T-cell (primary cell): Measurements from ENCODE around the gene MRTFB. TPM values are rescaled to one million over a fixed set of nuclear protein-coding genes. Genes with fewer than 3 reads are reported as not detected.

ENCODE experiments used
- ATAC-seq, 4 experiments: fragments of 200-7000 bp in 3 of 4; fragments of 150-1000 bp in 1 of 4; cut with Tn5 transposase; replicated peaks in 1 of 4; 1 replicate in 3 of 4; 2 replicates in 1 of 4; pipeline ENCODE4 v1.10.0; 2021; ENCODE audit warnings: moderate library complexity in 3 of 4, mild to moderate bottlenecking in 2 of 4, moderate number of reproducible peaks in 1 of 4
- CTCF ChIA-PET, 2 donors: fragments of 300-600 bp; sonication (Branson Sonifier 250); formaldehyde crosslinking; loops; one replicate each; lab custom pipeline; 2022; ENCODE audit warnings: antibody characterized with exemption in 2 of 2; lab: Charles Lee
- POLR2A ChIA-PET, 2 donors: fragments of 300-600 bp; sonication (Branson Sonifier 250); formaldehyde crosslinking; loops; one replicate each; lab custom pipeline; 2022; ENCODE audit warnings: antibody characterized with exemption in 2 of 2; lab: Charles Lee
- DNase-seq, 35 experiments: peaks; one replicate each; pipeline versions ENCODE4 v3.0.0 to v3.0.0-alpha.2; 2013 to 2023
- H3K27ac ChIP-seq: one replicate; pipeline ENCODE4 v1.5.1; 2013; ENCODE audit warnings: low read length
- H3K27me3 ChIP-seq, 2 experiments: replicated peaks in 1 of 2; 1 replicate in 1 of 2; 2 replicates in 1 of 2; pipeline versions ENCODE4 v1.6.1 to v1.7.0; 2013; ENCODE audit warnings: low read length in 1 of 2, mixed read lengths in 1 of 2; ENCODE audit not compliant: control insufficient read depth in 2 of 2, insufficient read depth in 2 of 2; ENCODE audit errors: extremely low read depth in 1 of 2
- H3K36me3 ChIP-seq, 2 donors: 1 replicate in 1 of 2; 2 replicates in 1 of 2; pipeline versions ENCODE4 v1.6.1 to v1.7.0; 2013; ENCODE audit warnings: low read length in 1 of 2; ENCODE audit not compliant: control insufficient read depth in 2 of 2, insufficient read depth in 1 of 2; ENCODE audit errors: extremely low read depth in 1 of 2
- H3K4me1 ChIP-seq, 2 experiments: 1 replicate in 1 of 2; 2 replicates in 1 of 2; pipeline versions ENCODE4 v1.6.1 to v1.7.0; 2013; ENCODE audit warnings: low read length in 2 of 2, mixed read lengths in 1 of 2; ENCODE audit not compliant: insufficient read depth in 2 of 2, control insufficient read depth in 1 of 2; ENCODE audit errors: extremely low read depth in 1 of 2
- H3K4me3 ChIP-seq, 2 donors: 1 replicate in 1 of 2; 2 replicates in 1 of 2; pipeline versions ENCODE4 v1.5.1 to v1.7.0; 2013; ENCODE audit warnings: mild to moderate bottlenecking in 2 of 2, low read length in 1 of 2, moderate library complexity in 1 of 2; ENCODE audit not compliant: control insufficient read depth in 1 of 2; ENCODE audit errors: extremely low read depth in 1 of 2
- H3K9me3 ChIP-seq: 2 replicates; pipeline ENCODE4 v1.7.0; 2013
- H3K27ac Mint-ChIP-seq, 2 donors: one replicate each; pipeline ENCODE4 v1.8.0; 2020 to 2021; ENCODE audit warnings: mild to moderate bottlenecking in 2 of 2, mixed read lengths in 2 of 2
- H3K27me3 Mint-ChIP-seq, 2 donors: one replicate each; pipeline ENCODE4 v1.8.0; 2021 to 2022; ENCODE audit warnings: mixed read lengths in 2 of 2
- H3K36me3 Mint-ChIP-seq: one replicate; pipeline ENCODE4 v1.8.0; 2021; ENCODE audit warnings: mixed read lengths
- H3K4me1 Mint-ChIP-seq, 3 donors: one replicate each; pipeline ENCODE4 v1.8.0; 2020 to 2022; ENCODE audit warnings: mixed read lengths in 3 of 3, mild to moderate bottlenecking in 1 of 3
- H3K4me3 Mint-ChIP-seq, 3 donors: one replicate each; pipeline ENCODE4 v1.8.0; 2020 to 2022; ENCODE audit warnings: mild to moderate bottlenecking in 3 of 3, mixed read lengths in 3 of 3, moderate library complexity in 3 of 3
- H3K9me3 Mint-ChIP-seq, 3 donors: one replicate each; pipeline ENCODE4 v1.8.0; 2020 to 2022; ENCODE audit warnings: mixed read lengths in 3 of 3
- WGBS: methylation state at CpG from one replicate; pipeline ENCODE4 v1.1.5; 2013; ENCODE audit warnings: missing lambda C conversion rate; ENCODE audit not compliant: insufficient coverage; 5-methylcytosine and 5-hydroxymethylcytosine counted together
- total RNA-seq, 35 experiments: library from RNA in 6 of 35; stranded (reverse) in 6 of 35; fragments of 120-200 nt in 1 of 35; gene quantifications; one replicate each; pipeline versions ENCODE4 v1.2.1 to v1.2.4 and lab custom pipeline; 2013 to 2026

MRTFB gene
- total RNA-seq, 5 donors from 2014 or later (not counting 1 experiment from before 2014, with no cell fraction given) = 18.2 to 37.0 (median 21.0) TPM

DNA sequence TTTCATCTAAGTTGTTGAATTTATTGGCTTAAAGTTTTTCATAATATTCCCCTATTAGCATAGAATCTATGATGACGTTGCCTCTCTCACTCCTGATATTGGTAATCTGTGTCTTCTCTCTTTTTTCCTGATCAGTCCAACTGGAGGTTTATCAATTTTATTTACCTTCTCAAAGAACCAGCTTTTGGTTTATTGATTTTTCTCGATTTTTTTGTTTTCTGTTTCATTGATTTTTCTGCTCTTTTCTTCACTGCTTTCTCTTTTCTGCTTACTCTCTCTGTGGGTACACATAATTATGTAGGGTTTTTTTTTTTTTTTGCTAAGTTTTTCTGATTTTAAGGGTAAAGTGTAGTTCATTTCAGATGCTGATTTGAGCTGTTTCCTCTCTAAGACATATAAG, 29.7 kb downstream of the MRTFB start:
- H3K9me3 ChIP-seq = no peaks in the 10 kb centered on the region
- no peaks in the 10 kb centered on the region for H3K27me3 ChIP-seq
- no peak overlapping the region for H3K27ac ChIP-seq
- no peaks in the 10 kb centered on the region for H3K4me1 ChIP-seq
- peaks cover 46 to 67% (median 58%) of the 10 kb centered on the region in 3 donors for H3K4me1 Mint-ChIP-seq
- ChIA-PET CTCF (no interaction called here), POLR2A (no interaction called here)
- no peak overlapping the region for H3K27ac Mint-ChIP-seq
- no peaks in the 10 kb centered on the region for H3K27me3 Mint-ChIP-seq
- no CpG with 5 or more reads among the region's 2 CpGs for WGBS
- no peaks in the 10 kb centered on the region for H3K36me3 ChIP-seq
- ATAC-seq (no peak), DNase-seq (no peak)
- H3K9me3 Mint-ChIP-seq = no peaks in the 10 kb centered on the region
- no peak overlapping the region for H3K4me3 Mint-ChIP-seq
- no peak overlapping the region for H3K4me3 ChIP-seq
- peaks cover 10% of the 10 kb centered on the region for H3K36me3 Mint-ChIP-seq

GRCh38 chr16:14101415-14101814, 30.3 kb downstream of the MRTFB start:
- ATAC-seq = peak in 1 of 4 experiments; percentile 36
- DNase-seq = no peak
- Mint-ChIP-seq H3K36me3 (peaks cover 6% of the 10 kb centered on the region), H3K4me1 (peaks cover 50 to 68% (median 64%) of the 10 kb centered on the region in 3 donors), H3K9me3 (no peaks in the 10 kb centered on the region), H3K27ac (no peak overlapping the region), H3K4me3 (no peak overlapping the region), H3K27me3 (no peaks in the 10 kb centered on the region)
- Histone ChIP-seq H3K36me3 (no peaks in the 10 kb centered on the region), H3K9me3 (no peaks in the 10 kb centered on the region), H3K4me3 (no peak overlapping the region), H3K27me3 (no peaks in the 10 kb centered on the region), H3K27ac (no peak overlapping the region), H3K4me1 (no peaks in the 10 kb centered on the region)
- POLR2A ChIA-PET = no interaction called here
- CTCF ChIA-PET = no interaction called here

GRCh38 chr16:14102925-14103720, 32.0 kb downstream of the MRTFB start:
- H3K27ac ChIP-seq = no peak overlapping the region
- H3K36me3 Mint-ChIP-seq = no peaks in the 10 kb centered on the region
- no peak for DNase-seq
- no peaks in the 10 kb centered on the region for H3K9me3 ChIP-seq
- peaks cover 60 to 76% (median 76%) of the 10 kb centered on the region in 3 donors for H3K4me1 Mint-ChIP-seq
- no peaks in the 10 kb centered on the region for H3K27me3 ChIP-seq
- ATAC-seq = no peak
- H3K4me3 ChIP-seq = no peak overlapping the region
- no CpG with 5 or more reads among the region's 2 CpGs for WGBS
- no peaks in the 10 kb centered on the region for H3K27me3 Mint-ChIP-seq
- CTCF ChIA-PET = no interaction called here
- H3K9me3 Mint-ChIP-seq = no peaks in the 10 kb centered on the region
- POLR2A ChIA-PET = no interaction called here
- no peak overlapping the region for H3K27ac Mint-ChIP-seq
- H3K4me1 ChIP-seq = no peaks in the 10 kb centered on the region
- no peaks in the 10 kb centered on the region for H3K36me3 ChIP-seq
- H3K4me3 Mint-ChIP-seq = no peak overlapping the region

GRCh38 chr16:14104066-14104465, 32.9 kb downstream of the MRTFB start:
- no peaks in the 10 kb centered on the region for H3K27me3 Mint-ChIP-seq
- H3K4me1 Mint-ChIP-seq = peaks cover 61 to 79% (median 77%) of the 10 kb centered on the region in 3 donors
- ATAC-seq (no peak), DNase-seq (no peak)
- Histone ChIP-seq H3K27ac (no peak overlapping the region), H3K27me3 (no peaks in the 10 kb centered on the region), H3K36me3 (no peaks in the 10 kb centered on the region), H3K4me1 (peaks cover 0 to under 1% of the 10 kb centered on the region in 2 experiments), H3K4me3 (no peak overlapping the region), H3K9me3 (no peaks in the 10 kb centered on the region)
- H3K36me3 Mint-ChIP-seq = no peaks in the 10 kb centered on the region
- H3K9me3 Mint-ChIP-seq = no peaks in the 10 kb centered on the region
- H3K4me3 Mint-ChIP-seq = no peak overlapping the region
- POLR2A ChIA-PET = no interaction called here
- no peak overlapping the region for H3K27ac Mint-ChIP-seq
- CTCF ChIA-PET = no interaction called here

DNA sequence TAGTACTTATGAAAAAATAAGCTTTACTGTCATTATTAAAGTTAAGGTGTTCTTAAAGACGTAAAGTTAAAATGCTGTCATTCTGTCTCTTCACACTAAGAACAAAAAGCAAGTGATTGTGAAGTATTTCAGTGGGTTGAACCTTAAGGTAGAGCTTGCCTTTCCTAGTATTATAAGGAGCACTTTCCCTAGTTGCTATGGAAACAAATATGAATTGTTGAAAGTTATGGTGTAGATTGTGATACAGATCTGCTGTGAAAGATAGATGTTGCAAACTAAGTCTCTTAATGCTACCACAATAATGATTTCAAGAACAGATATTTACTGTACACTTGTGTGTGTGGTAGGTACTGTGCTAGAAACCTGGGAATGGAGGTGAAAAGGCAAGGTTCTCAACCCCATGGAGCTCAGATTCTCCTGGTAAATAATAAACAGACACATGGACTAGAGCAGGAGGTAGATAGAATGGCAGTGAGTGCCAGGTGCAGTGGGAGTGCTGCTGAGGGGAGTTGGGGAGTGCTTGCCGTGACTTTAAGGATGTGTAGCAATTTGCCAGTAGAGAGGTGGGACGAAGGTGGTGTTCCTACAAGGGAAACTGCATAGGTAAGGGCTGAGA, 34.7 kb downstream of the MRTFB start:
- Mint-ChIP-seq H3K4me3 (no peak overlapping the region), H3K9me3 (no peaks in the 10 kb centered on the region), H3K4me1 (peaks cover 63 to 85% (median 81%) of the 10 kb centered on the region in 3 donors), H3K27ac (no peak overlapping the region), H3K27me3 (no peaks in the 10 kb centered on the region), H3K36me3 (no peaks in the 10 kb centered on the region)
- WGBS = 100% methylated on average over 1 of the region's 3 CpGs
- POLR2A ChIA-PET = interaction anchor here in 1 of 2 donors (0.6 kb wide), 1 partner anchor 13 kb away, joined by 11 read pairs; no protein-coding TSS in a partner anchor
- H3K4me3 ChIP-seq = no peak overlapping the region
- no peak overlapping the region for H3K27ac ChIP-seq
- H3K27me3 ChIP-seq = no peaks in the 10 kb centered on the region
- CTCF ChIA-PET = no interaction called here
- H3K9me3 ChIP-seq = no peaks in the 10 kb centered on the region
- H3K36me3 ChIP-seq = no peaks in the 10 kb centered on the region
- DNase-seq (no peak), ATAC-seq (no peak)
- peaks cover 0 to 2% of the 10 kb centered on the region in 2 experiments for H3K4me1 ChIP-seq

DNA sequence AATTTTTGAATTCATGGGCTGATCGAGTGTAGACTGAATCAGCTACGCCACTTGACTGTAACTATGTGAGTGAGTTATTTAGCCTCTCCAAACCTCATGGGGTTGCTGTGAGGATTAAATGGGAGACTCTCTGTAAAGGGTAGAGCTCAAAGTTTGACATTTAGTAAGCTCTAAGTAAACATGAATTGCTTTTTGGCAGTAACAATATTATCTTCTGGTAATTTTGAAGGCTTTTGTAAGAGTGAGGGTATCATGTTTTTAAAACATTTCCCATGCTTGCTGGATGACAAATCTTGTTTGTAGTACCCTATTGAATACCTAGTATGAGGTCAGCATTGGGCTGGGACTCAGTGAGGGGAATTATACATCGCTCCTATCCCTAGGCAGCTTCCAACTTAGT, 35.3 kb downstream of the MRTFB start:
- peaks cover 0 to 2% of the 10 kb centered on the region in 2 experiments for H3K4me1 ChIP-seq
- no peaks in the 10 kb centered on the region for H3K27me3 Mint-ChIP-seq
- ChIA-PET CTCF (no interaction called here), POLR2A (no interaction called here)
- H3K27ac ChIP-seq = no peak overlapping the region
- no peak overlapping the region for H3K4me3 ChIP-seq
- no peak overlapping the region for H3K27ac Mint-ChIP-seq
- H3K4me3 Mint-ChIP-seq = no peak overlapping the region
- DNase-seq (no peak), ATAC-seq (no peak)
- no peaks in the 10 kb centered on the region for H3K9me3 ChIP-seq
- H3K4me1 Mint-ChIP-seq = peaks cover 63 to 85% (median 78%) of the 10 kb centered on the region in 3 donors
- WGBS = no CpG with 5 or more reads among the region's 3 CpGs
- no peaks in the 10 kb centered on the region for H3K36me3 Mint-ChIP-seq
- no peaks in the 10 kb centered on the region for H3K27me3 ChIP-seq
- no peaks in the 10 kb centered on the region for H3K9me3 Mint-ChIP-seq
- H3K36me3 ChIP-seq = no peaks in the 10 kb centered on the region
